Astrocyte (in vitro differentiated cells and primary cell): Measurements from ENCODE around the gene KLK1.

Source experiments
- EZH2 ChIP-seq: IDR thresholded peaks from 2 replicates; pipeline ENCODE4 v1.6.1; 2012; ENCODE audit warnings: mild to moderate bottlenecking, low read length, inconsistent platforms; ENCODE audit not compliant: insufficient read depth
- TF ChIP-seq, protein P1 (sequence below): IDR thresholded peaks from 2 replicates; pipeline ENCODE4 v1.5.1; 2011; ENCODE audit warnings: low read depth, mild to moderate bottlenecking, inconsistent platforms, low read length, moderate library complexity; ENCODE audit not compliant: insufficient read depth

DNA sequence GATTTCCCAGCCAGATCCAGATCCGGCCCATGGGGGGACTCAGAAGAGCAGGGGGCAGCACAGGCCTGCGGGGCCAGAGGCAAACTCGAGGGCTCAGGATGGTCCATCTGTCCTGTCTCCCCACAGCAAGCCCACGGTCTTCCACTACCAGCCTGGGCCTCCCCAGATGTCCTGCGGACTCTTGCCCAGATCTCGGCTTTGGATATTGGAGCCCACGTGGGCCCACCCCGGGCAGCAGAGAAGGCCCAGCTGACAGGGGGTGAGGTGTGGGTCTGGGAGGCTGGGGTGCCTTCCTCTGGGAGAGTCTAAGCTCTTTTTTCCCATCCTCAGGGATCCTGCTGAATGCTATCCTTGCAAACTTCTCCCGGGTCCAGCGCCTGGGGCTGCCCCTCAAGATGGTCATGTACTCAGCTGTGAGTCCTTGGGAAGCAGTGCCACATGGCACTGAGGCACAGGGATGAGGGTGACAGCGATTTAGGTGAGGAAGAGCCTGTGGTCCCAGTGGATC lies 30.0 kb downstream of the KLK1 start:
- no peak for TF ChIP-seq EZH2
- TF ChIP-seq, protein P1, sequence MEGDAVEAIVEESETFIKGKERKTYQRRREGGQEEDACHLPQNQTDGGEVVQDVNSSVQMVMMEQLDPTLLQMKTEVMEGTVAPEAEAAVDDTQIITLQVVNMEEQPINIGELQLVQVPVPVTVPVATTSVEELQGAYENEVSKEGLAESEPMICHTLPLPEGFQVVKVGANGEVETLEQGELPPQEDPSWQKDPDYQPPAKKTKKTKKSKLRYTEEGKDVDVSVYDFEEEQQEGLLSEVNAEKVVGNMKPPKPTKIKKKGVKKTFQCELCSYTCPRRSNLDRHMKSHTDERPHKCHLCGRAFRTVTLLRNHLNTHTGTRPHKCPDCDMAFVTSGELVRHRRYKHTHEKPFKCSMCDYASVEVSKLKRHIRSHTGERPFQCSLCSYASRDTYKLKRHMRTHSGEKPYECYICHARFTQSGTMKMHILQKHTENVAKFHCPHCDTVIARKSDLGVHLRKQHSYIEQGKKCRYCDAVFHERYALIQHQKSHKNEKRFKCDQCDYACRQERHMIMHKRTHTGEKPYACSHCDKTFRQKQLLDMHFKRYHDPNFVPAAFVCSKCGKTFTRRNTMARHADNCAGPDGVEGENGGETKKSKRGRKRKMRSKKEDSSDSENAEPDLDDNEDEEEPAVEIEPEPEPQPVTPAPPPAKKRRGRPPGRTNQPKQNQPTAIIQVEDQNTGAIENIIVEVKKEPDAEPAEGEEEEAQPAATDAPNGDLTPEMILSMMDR: no peak
